Natural killer cell (primary cell): ENCODE measurements around the gene IL37. TPM values are rescaled to one million over a fixed set of nuclear protein-coding genes. Genes with fewer than 3 reads are reported as not detected.

ENCODE experiments used
- ATAC-seq, 3 donors: fragments of 150-1000 bp in 2 of 3; fragments of 200-7000 bp in 1 of 3; cut with Tn5 transposase; 1 replicate in 1 of 3; 2 replicates in 2 of 3; pipeline ENCODE4 v1.10.0; 2021; ENCODE audit warnings: mild to moderate bottlenecking in 2 of 3, moderate library complexity in 2 of 3
- DNase-seq, 2 donors: peaks; one replicate each; pipeline versions ENCODE4 v3.0.0 to v3.0.0-alpha.2; 2013 to 2021; ENCODE audit warnings: mixed read lengths in 1 of 2
- H3K27ac ChIP-seq: one replicate; pipeline ENCODE4 v1.5.1; 2013; ENCODE audit warnings: mild to moderate bottlenecking, low read length
- H3K27me3 ChIP-seq: one replicate; pipeline ENCODE4 v1.6.1; 2013; ENCODE audit warnings: low read length; ENCODE audit not compliant: control insufficient read depth, insufficient read depth
- H3K36me3 ChIP-seq: one replicate; pipeline ENCODE4 v1.6.1; 2013; ENCODE audit warnings: low read length; ENCODE audit not compliant: control insufficient read depth, insufficient read depth
- H3K4me1 ChIP-seq: one replicate; pipeline ENCODE4 v1.6.1; 2013; ENCODE audit warnings: low read length; ENCODE audit not compliant: control insufficient read depth, insufficient read depth
- H3K4me3 ChIP-seq: one replicate; pipeline ENCODE4 v1.5.1; 2013; ENCODE audit warnings: low read length
- H3K9me3 ChIP-seq: one replicate; pipeline ENCODE4 v1.6.1; 2013; ENCODE audit warnings: low read length; ENCODE audit not compliant: control insufficient read depth, insufficient read depth
- H3K27ac Mint-ChIP-seq, 2 donors: one replicate each; pipeline ENCODE4 v1.8.0; 2022; ENCODE audit warnings: mild to moderate bottlenecking in 2 of 2, mixed read lengths in 2 of 2, moderate library complexity in 1 of 2
- H3K27me3 Mint-ChIP-seq, 2 donors: one replicate each; pipeline ENCODE4 v1.8.0; 2022; ENCODE audit warnings: low read depth in 2 of 2, mixed read lengths in 2 of 2
- H3K36me3 Mint-ChIP-seq: one replicate; pipeline ENCODE4 v1.8.0; 2022; ENCODE audit warnings: mixed read lengths
- H3K4me1 Mint-ChIP-seq, 2 donors: one replicate each; pipeline ENCODE4 v1.8.0; 2022; ENCODE audit warnings: mixed read lengths in 2 of 2
- H3K4me3 Mint-ChIP-seq: one replicate; pipeline ENCODE4 v1.8.0; 2022; ENCODE audit warnings: mild to moderate bottlenecking, moderate library complexity, mixed read lengths
- H3K9me3 Mint-ChIP-seq, 2 donors: one replicate each; pipeline ENCODE4 v1.8.0; 2022; ENCODE audit warnings: mixed read lengths in 2 of 2
- WGBS: methylation state at CpG from one replicate; pipeline ENCODE4 v1.1.7; 2013; ENCODE audit warnings: missing lambda C conversion rate; ENCODE audit not compliant: insufficient coverage; 5-methylcytosine and 5-hydroxymethylcytosine counted together
- intact Hi-C: fragments of 100-400 bp; cut with micrococcal nuclease; formaldehyde crosslinking; loops from one replicate; pipeline ENCODE4 v1.14.2; 2022
- total RNA-seq, 4 donors: library from RNA; stranded (reverse); fragments of 120-200 nt in 1 of 4; gene quantifications; one replicate each; pipeline versions ENCODE4 v1.2.3 to v1.2.4, GENCODE V29; 2013 to 2022
- TF ChIP-seq, protein P1 (sequence below): fragments of 200-600 bp; IDR thresholded peaks from one replicate; pipeline ENCODE4 v1.8.0; 2022; ENCODE audit warnings: antibody characterized with exemption

The IL37 gene
- total RNA-seq, 3 donors from 2014 or later (not counting 1 experiment from before 2014, with no cell fraction given), result not detected

DNA sequence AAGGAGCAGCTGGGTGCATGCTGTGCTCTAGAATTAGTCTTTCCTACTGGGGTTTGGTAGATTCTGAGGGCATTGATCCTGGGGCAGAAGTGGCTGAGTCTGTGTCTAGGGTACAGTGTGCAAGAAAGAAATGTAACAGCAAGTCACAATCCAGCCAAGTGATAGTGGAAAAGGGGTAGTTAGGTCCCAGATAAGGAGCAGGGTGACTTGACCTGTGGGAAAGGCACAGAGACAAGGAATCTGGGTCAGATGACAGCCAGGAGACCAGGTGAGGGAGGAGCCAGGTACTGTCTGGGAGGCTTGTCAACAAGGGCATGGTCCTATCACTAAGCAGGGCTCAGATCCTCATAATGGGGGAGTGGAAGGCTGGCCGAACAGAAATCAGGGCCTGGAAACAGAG lies 8.1 kb downstream of the IL37 start:
- Histone ChIP-seq H3K27ac (no peak overlapping the region), H3K36me3 (no peaks in the 10 kb centered on the region), H3K9me3 (no peaks in the 10 kb centered on the region), H3K27me3 (no peaks in the 10 kb centered on the region), H3K4me1 (peaks cover 26% of the 10 kb centered on the region), H3K4me3 (no peak overlapping the region)
- 93% methylated on average over 1 of the region's 1 CpG for WGBS
- Mint-ChIP-seq H3K36me3 (no peaks in the 10 kb centered on the region), H3K27me3 (no peaks in the 10 kb centered on the region), H3K4me1 (peaks cover 0 to 10% of the 10 kb centered on the region in 2 donors), H3K9me3 (no peaks in the 10 kb centered on the region), H3K4me3 (no peak overlapping the region), H3K27ac (peak overlapping the region in 1 of 2 donors; percentile 19)
- DNase-seq (no peak), ATAC-seq (no peak)
- intact Hi-C loops, result no loop called here
- TF ChIP-seq, protein P1, sequence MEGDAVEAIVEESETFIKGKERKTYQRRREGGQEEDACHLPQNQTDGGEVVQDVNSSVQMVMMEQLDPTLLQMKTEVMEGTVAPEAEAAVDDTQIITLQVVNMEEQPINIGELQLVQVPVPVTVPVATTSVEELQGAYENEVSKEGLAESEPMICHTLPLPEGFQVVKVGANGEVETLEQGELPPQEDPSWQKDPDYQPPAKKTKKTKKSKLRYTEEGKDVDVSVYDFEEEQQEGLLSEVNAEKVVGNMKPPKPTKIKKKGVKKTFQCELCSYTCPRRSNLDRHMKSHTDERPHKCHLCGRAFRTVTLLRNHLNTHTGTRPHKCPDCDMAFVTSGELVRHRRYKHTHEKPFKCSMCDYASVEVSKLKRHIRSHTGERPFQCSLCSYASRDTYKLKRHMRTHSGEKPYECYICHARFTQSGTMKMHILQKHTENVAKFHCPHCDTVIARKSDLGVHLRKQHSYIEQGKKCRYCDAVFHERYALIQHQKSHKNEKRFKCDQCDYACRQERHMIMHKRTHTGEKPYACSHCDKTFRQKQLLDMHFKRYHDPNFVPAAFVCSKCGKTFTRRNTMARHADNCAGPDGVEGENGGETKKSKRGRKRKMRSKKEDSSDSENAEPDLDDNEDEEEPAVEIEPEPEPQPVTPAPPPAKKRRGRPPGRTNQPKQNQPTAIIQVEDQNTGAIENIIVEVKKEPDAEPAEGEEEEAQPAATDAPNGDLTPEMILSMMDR, result no peak

DNA sequence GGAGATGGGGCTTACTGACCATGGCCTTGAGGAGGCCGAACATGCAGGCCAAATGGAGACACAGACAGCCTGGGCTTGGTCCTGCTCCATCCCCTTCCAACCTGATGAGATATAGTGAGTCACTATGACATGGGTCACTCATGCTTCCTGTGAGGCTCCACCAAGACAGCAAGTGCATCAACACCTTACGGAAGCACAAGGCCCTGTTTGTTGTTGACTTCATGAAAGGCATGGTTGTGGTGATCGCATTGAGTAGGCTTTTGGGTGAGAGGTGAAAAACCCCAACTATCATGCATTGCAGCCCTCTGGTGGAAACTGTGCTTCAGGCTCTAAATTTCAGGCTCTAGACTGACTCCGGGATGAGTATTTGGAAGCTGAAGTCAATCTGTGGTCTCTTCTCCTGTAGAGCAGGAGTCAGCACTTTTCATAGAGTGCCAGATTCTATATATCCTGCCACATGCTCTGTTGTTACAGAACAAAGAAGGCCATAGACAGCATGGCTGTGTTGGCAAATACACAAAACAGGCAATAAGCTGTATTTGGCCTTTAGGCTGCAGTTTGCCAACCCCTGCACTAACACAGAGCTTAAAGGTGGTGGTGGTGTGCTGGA lies 10.1 kb downstream of the IL37 start:
- H3K4me1 ChIP-seq, result peaks cover 8% of the 10 kb centered on the region
- peak overlapping the region; percentile 65 to 74 for H3K27ac Mint-ChIP-seq
- no peaks in the 10 kb centered on the region for H3K9me3 ChIP-seq
- H3K27ac ChIP-seq, result peak overlapping the region; percentile 51
- intact Hi-C loops, result no loop called here
- H3K4me3 ChIP-seq, result no peak overlapping the region
- H3K4me1 Mint-ChIP-seq, result peaks cover 0 to 6% of the 10 kb centered on the region in 2 donors
- H3K36me3 ChIP-seq, result no peaks in the 10 kb centered on the region
- H3K27me3 ChIP-seq, result no peaks in the 10 kb centered on the region
- TF ChIP-seq, protein P1, result no peak
- no peaks in the 10 kb centered on the region for H3K9me3 Mint-ChIP-seq
- peaks cover 0 to 3% of the 10 kb centered on the region in 2 donors for H3K27me3 Mint-ChIP-seq
- H3K4me3 Mint-ChIP-seq, result no peak overlapping the region
- ATAC-seq, result peak; percentile 73 to 95 (median 87)
- H3K36me3 Mint-ChIP-seq, result no peaks in the 10 kb centered on the region
- peak in 1 of 2 donors; percentile 69 for DNase-seq
- 36% methylated on average over 4 of the region's 4 CpGs for WGBS

DNA sequence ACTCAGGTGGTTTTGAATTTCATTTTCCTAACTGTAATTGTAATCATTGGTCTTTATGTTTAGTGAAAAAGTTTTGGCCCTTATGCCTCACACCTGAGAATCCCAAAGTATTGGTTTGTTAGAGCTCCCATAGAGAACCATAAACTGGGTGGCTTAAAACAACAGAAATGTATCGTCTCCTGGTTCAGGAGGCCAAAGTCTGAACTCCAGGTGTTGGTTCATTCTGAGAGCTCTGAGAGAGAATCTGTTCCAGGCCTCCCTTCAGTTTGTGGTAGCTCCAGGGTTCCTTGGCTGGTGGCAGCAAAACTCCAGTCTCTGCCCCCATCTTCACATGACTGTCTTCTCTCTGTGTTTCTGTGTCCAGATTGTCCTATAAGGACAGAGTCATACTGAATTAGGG lies 11.0 kb downstream of the IL37 start:
- H3K4me1 ChIP-seq, result peaks cover 3% of the 10 kb centered on the region
- no peaks in the 10 kb centered on the region for H3K27me3 ChIP-seq
- Mint-ChIP-seq H3K27ac (peak overlapping the region in 1 of 2 donors; percentile 74), H3K9me3 (no peaks in the 10 kb centered on the region), H3K36me3 (no peaks in the 10 kb centered on the region), H3K4me3 (no peak overlapping the region), H3K4me1 (peaks cover 0 to 6% of the 10 kb centered on the region in 2 donors), H3K27me3 (peaks cover 0 to 3% of the 10 kb centered on the region in 2 donors)
- H3K36me3 ChIP-seq, result no peaks in the 10 kb centered on the region
- ATAC-seq (no peak), DNase-seq (no peak)
- TF ChIP-seq, protein P1, result no peak
- WGBS, result 100% methylated on average over 1 of the region's 1 CpG
- no peak overlapping the region for H3K4me3 ChIP-seq
- intact Hi-C loops, result no loop called here
- H3K9me3 ChIP-seq, result no peaks in the 10 kb centered on the region
- H3K27ac ChIP-seq, result no peak overlapping the region
